SK-N-DZ (cell line): Measurements from ENCODE around the gene PNMT. TPM values are rescaled to one million over a fixed set of nuclear protein-coding genes. Genes with fewer than 3 reads are reported as not detected.

Experiments used
- DNase-seq: peaks from one replicate; pipeline ENCODE4 v3.0.0-alpha.2; 2015; ENCODE audit warnings: low spot score
- polyA plus RNA-seq, 2 experiments: library from polyadenylated mRNA; depleted of rRNA; stranded (reverse); fragments of >200 nt; gene quantifications; 2 replicates each; pipeline ENCODE4 v1.2.3, GENCODE V29; 2014

Gene PNMT, protein sequence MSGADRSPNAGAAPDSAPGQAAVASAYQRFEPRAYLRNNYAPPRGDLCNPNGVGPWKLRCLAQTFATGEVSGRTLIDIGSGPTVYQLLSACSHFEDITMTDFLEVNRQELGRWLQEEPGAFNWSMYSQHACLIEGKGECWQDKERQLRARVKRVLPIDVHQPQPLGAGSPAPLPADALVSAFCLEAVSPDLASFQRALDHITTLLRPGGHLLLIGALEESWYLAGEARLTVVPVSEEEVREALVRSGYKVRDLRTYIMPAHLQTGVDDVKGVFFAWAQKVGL
- polyA plus RNA-seq (2014; cell fraction: cytosol; rRNA removed) = 2.4 and 3.4 TPM in 2 replicates
- polyA plus RNA-seq (2014; cell fraction: nucleus; rRNA removed) = 6.0 and 7.2 TPM in 2 replicates

- peak; percentile 68 for DNase-seq
Observed at GRCh38 chr17:39667945-39668924, at the start of gene PNMT. Gene PNMT, plus strand, starts transcription at chr17:39668453. Its CDS starts 23 bp downstream, at chr17:39668476.

GRCh38 chr17:39618956-39619785 is 49.1 kb upstream of the PNMT start:
- no peak for DNase-seq

- no peak for DNase-seq
Observed at GRCh38 chr17:39619786-39620101, 48.5 kb upstream of the PNMT start.

DNA sequence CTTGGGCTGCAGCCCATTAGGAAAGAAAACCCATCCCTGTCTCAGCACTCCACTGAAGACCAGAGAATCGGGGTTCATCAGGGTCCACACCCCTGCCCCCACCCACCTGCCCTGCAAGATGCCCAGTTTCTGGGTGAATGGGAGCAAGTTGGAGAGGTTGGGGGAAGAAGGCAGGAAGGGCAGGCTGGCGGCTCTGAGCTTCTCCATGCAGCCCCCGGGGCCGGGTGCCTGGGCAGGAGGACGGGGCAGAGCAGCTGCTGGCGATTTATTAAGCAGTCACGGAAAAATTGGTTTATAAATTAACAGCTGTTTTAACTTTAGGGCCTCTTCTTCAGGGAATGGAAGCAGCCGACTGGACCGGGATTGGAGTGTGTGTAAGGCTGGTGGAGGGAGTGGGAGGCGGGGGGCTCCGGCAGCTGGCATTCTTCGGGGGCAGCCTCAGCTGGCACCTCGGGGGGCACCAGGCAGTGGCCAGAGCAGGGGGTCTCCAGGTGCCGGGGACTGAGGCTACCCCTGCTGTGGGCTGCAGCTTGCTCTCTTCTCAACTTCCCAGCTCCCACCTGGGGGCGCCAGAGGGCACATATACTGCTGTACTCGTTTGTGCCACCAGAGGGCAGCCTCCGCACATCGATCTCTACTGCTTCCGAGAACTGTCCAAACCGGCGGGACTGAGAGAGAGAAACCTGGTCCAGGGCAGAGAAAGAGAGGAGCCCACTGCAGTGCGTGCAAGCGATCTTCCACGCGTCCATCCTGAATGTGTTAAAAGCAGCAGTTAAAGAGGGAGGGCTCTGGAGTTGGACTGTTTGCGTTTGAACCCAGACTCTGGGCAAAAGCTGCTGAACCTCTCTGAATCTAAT is 46.5 kb upstream of the PNMT start:
- DNase-seq = peak; percentile 89

DNA sequence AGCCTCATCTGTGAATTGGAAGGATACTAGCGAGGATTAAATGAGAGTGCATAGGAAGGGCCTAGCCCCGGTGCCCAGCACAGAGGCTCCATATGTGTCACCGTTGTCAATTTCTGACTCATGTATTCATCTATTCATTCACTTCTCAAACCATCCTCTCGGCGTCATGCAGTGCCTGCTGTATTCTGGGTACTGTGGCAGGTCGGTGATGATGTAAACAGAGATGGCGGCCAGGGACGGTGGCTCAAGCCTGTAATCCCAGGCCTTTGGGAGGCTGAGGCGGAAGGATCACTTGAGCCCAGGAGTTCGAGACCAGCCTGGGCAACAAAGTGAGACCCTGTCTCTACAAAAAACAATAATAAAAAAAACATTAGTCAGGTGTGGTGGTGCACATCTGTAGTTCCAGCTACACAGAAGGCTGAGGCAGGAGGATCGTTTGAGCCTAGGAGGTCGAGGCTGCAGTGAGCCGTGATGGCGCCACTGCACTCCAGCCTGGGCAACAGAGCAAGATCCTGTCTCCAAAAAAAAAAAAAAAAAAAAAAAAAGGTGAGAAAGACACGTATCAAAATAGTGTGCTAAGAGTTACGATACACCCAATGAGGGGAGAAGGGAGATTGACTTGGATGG is 45.8 kb upstream of the PNMT start:
- DNase-seq = no peak

- peak; percentile 61 for DNase-seq
Observed at GRCh38 chr17:39623356-39623950, 44.8 kb upstream of the PNMT start.

DNA sequence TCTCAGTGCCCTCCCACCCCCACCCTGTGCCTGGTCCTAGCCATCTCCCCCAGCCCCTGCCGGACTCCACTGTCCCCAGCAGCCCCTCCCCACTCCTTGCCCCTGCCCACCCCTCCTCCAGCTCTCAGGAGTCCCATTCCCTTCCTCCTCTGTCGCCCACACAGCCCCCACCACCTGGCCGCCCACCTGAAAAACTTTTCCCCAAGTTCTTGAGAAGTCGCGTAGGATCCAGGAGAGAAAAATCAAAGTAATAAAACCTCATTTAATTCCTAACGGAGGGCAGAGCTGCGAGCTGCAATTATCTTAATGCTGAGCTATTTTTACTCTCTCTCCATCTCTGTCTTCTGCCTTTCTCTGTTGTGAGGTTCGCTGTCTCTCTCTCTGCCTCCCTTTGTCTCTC is 43.9 kb upstream of the PNMT start:
- no peak for DNase-seq

DNA sequence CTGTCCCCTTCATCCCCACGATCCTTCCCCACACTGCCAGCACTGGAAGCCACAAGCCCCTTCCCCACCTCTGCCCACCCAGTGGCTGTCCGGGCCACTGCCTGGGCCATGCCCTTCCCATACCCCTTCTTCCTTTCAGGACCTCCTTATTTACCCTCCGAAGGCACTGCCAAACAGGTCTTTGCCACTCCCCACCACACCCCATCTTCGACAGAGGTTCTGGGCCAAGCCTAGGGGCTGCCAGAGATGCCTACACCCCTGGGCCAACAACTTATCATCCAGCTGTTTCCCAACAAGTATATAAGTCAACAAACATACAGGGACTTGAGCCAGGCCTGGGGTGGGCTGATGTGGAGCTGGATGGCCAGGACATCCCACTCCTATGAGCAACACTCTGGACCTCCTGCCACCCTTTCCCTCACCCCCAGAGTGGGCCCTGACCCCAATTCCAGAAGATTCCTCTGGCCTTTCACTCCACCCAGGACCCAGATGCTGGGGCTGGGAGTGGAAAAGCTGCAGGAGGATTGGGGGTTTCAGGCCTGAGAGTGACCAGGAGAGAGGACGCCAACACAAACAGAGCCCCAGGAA is 43.0 kb upstream of the PNMT start:
- no peak for DNase-seq

DNA sequence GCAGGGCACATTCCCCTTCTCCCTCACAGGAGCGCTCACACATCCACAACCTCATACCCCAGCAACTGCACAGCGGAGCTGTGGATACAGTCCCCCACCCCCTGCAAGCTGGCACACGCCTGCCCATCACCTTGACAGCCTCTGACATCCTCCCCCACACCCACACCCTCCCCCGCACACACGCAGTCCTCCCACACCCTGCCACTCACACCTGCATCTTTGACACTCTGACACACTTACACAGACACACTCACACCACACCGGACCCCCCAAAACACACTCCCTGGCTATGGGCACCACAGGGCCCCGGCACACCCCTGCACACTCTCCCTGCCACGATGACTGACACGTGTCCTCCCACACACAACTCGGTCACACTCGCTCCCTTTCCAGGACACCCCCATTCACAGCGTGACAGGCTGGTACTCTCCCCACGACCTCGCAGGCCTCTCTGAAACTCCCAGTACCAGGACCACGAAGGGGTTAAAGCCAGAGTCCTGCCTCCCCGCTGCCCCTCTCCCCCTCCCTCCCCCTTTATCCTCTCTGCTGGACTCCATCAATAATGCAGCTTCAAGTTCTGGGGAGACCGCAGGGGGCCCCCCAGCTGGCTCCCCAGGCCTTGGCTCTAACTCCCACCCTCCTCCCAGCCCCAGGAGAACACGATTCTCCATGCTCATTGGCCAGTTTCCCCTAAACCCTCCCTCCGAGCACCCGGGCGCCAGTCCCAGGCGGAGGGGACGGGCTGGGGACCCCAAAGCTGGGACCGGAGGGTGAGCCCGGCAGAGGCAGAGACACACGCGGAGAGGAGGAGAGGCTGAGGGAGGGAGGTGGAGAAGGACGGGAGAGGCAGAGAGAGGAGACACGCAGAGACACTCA is 41.8 kb upstream of the PNMT start, which contains the start of gene PPP1R1B:
PPP1R1B (plus strand) TSS at position 782 of the 876 bp plus-strand sequence. CDS start 441 bp downstream, outside the sequence.
- no peak for DNase-seq

DNA sequence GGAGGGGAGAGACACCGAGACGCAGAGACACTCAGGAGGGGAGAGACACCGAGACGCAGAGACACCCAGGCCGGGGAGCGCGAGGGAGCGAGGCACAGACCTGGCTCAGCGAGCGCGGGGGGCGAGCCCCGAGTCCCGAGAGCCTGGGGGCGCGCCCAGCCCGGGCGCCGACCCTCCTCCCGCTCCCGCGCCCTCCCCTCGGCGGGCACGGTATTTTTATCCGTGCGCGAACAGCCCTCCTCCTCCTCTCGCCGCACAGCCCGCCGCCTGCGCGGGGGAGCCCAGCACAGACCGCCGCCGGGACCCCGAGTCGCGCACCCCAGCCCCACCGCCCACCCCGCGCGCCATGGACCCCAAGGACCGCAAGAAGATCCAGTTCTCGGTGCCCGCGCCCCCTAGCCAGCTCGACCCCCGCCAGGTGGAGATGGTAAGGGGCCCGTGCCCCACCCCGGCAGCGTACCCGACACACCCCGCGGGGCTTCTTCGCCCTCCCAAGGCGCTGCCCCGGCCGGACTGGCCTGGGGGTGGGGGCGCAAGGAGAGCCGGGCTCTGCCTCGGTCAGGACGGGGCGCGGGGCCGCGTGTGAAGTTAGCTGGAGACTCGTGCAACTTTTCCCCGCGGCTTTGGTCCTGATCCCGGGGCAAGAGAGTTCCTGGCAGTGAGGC is 41.1 kb upstream of the PNMT start:
- no peak for DNase-seq

DNA sequence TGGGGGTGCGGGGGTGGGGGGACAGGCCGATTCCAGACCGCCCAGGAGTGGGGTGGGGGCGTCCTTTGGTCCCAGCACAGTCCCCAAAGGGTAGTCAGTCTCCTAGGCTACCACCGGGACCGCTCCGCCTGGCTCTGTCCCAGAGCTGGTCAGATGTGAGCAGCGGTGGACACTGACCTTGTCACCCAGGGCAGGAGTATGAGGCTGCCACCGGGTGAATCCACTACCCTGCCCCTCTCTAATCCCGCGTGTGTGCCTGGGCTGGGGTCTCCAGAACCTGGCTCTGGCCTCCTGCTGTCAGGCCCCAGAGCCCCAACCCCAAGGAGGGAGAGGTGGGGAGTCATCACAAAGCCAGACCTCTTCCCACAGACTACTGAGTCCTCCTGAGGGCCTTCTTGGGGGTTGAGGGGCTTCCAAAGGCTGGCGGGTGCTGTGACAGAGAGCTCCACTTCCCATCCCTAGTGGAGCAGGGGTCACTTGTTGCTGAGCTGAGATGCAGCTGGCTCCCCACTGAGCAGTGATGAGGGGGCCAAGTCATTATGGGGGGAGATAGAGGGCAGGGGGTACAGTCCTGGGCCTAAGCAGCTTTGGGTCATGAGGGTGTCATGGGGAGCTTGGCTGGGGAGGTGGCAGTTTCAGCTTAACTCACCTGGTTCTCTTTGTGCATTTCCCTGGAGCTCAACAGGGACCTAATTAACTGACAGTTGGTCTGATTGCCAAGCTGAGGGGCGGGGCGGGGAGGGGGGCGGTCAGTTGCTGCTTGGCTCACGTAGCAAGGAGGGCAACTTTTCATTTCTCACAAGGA is 40.3 kb upstream of the PNMT start:
- no peak for DNase-seq

DNA sequence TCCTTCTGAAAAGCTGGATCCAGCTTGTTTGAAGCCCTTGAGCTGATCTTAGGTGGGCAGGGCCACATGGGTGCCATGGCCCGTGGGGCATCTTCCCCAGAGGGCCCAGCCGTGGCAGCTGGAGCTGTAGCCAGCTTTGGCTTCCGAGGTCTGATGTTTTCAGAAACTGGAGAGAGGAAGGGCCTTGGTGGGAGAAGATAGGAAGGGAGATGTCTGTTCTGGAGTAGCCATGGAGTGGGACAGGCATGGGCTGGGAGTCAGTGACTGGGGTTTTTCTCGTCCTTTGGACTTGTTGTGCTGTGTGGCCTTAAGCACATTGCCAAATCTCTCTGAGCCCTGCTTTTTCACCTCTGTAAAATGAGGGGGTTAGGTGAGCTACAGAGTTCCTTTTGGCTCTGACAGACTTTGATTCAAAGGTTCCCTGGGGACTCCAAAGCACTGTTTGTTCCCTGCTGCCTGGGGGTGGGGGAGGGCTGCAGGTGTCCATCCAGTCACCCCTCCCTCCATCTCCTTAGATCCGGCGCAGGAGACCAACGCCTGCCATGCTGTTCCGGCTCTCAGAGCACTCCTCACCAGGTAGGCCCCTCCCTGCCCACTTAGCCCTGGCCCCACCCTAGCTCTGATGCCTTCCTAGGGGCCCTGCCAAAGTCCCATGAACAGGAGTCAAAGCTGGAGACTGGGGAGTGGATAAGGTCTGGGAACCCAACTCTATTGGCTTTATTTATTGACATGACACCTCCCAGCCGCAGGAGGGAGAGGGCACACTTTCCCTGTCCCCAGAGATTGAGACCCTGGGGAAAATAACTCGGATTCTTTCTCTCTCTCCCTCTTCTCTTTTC is 39.4 kb upstream of the PNMT start:
- DNase-seq = no peak

- no peak for DNase-seq
Observed at GRCh38 chr17:39629494-39629880, 38.8 kb upstream of the PNMT start.

DNA sequence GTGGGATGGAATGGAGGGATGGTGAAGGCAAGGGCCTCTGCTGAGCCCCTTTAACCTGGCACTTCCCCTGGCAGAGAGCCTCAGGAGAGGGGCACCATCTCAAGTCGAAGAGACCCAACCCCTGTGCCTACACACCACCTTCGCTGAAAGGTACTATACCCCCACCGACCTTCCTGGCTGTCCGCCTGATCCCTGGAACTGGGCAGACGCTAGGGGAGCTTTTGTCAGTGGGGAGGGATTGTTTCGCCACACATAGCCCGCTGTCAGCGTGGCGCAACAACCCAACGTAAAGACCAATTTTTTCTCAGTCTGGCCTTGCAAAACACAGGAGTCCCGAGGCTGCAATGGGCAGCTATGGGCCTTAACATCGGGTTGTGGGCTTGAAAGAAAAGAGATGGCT is 38.4 kb upstream of the PNMT start:
- no peak for DNase-seq

DNA sequence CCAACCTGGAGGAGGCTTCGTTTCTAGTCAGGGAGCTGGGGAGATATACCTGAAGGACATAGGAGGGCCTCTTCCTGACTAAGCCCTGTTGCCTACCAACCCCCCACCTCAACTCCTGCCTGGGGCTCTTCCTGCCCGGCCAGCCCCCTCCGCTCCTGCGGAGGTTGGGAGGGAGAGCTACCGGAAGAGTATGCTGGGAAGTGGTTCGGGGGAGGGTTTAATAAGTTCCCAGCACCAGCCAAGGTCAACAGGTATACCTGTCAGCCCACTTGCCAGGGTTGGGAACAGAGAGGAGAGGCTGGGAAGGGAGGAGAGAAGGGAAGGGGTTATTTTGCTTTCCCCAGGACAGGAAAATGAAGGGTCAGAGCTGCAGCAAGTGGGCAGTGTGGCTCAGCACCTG is 36.9 kb upstream of the PNMT start:
- DNase-seq = no peak
